Stimulated activated naive CD4-positive, alpha-beta T cell treated with Interleukin-2 at 50 U/mL for 16 hours (primary cell): ENCODE measurements around the gene RANBP3L.
A peak's percentile ranks its signal among the peaks of the same experiment; 100 is the strongest.

ENCODE experiments used
- DNase-seq: peaks from one replicate; lab custom pipeline; 2025; lab: John Stamatoyannopoulos, UW

The RANBP3L gene

DNA sequence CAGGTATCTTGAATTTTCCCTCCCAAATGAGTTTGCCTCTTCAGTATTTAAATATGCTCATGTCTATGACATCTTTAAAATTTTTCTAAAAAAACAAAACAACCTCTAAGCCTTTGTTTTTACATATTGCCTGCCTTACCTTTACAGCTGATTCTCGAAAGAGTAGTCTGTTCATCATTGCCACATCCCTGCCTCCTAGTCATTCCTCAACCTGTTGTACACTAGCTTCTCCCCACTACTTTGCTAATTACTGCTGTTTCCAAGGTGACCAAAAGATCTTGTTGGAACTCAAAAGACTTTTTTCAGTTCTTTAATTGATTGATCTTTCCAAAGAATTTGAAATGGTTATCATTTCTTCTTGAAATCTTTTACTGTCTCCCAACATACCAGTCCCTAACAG, 58.0 kb downstream of the RANBP3L start:
- no peak for DNase-seq

DNA sequence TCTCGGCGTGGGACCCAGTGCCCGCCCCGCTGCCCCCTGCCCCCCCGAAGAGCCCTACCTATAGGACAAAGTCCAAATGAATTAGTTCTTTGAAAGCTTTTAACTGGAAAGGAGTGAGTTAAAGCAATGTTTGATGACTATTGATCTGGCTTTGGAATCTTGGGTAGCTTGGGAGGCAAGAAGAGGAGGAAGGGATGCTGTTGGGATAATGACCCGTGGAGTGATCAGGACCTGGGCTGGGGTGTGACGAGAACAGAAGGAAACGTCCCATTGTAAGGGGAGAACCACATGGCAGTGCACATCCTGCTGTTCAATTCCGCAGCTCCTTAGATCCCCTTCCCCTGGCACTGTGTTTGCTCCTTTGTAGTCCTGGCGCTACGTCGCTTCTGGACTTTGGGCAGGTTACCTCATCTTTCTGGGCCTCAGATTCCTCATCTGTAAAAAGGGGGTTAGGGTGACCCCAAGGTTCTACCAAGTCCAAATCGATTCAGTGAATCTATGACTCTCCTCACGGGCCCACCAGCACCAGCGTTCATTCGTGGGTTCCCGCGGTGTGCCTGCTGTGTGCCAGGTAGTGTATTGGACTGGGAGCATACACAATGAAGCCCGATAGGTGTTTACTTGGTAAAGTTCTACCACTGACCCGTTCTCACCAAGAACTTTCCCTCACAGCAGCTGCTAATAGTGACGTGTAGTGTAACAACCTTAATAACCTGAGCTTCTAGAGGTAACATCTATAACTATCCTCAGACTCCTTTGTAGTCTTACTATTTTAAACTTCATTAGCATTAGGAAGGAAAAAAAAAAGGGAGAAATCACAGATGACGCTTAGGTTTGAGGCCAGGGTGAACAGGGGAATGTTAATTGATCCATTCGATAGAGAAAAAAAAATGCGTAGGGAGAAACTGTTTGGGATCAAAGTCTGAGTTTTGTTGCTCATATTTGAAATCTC, 58.9 kb downstream of the RANBP3L start:
- no peak for DNase-seq

DNA sequence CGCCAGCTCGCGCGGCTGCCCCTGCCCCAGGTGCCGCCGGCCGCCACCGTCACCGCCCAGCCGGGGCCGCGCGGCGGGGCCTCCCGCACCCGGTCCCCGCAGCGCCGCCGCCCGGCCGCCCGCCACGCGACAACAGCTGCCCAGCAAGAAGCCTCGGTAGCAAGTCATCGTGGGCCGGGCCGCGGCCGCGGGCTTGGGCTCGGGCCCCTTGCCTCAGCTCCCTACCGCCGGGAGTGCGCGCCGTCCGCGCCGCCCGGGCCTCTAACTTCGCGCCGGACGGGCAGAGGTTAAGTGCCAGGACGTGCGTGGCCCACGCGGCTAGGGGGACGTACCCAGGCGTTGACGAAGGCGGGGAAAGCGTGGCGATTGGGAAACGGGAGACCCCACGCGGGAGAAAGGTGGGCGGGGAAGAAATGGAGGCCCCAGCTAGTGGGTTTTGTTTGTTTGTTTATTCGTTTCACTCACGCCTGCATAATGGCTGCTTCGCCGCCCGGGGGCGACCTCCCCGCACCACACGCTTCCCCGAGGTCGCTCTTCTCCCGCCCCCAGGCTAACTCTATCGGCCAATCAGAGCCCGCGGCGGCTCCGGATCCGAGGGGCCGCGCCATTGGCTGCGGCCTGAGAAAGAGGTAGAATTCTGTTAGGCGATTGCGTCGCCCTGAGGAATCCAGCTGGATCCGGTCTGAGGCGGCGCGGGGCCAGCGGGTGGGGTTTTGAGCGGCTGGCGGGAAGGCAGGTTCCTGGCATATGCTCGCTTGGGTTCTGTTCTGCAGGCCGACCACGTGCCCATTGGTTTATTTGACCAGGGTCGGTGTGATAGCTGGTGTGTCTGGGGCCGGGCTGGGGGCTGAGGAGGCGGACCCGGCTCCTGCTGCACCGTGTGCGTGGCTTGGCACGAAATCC, 59.8 kb downstream of the RANBP3L start, which contains the start of gene NADK2:
Gene NADK2, minus strand, starts transcription at position 295 of the 903 bp plus-strand sequence. Its CDS starts 127 bp downstream, at position 168.
- peak; percentile 99 for DNase-seq

DNA sequence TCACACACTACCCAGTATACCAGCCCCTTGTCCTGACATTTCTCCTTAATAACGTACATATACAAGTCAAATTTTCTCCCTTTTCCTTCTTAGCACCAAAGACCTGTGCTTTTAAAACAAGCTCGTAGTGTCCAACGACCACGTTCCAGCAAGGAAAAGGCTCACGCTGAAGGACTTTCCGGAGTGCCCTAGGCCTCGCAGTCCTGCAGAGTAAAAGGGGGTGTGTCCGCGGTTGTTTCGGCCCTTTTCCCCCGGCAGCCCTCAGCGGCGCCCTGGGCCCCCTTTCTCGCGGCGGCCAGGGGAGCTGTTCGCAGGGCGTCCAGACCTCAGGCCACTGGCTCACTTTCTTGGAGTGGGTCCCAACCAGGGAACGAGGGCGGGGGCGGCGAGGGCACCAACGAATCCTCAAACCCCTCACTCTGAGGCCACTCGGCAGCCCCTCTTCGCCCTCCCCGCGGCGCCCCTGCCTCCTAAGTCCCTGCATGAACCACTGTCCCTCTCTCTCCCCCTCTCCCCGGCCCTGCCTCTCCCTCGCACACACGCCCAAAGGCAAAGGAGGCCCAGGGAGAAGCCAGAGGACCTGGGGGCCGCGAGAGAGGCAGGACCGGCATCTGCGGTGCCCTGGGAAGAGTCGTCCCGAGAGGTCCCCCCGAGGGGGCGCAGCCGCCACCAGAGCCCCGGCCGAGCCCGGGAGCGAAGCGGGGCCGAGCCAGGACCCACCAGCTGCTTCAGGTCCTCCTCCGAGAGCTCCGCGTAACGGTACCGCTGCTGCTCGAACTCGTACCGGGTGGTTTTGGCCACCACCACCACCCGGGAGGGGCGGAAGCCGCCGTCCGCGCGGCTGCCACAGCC, 60.7 kb downstream of the RANBP3L start:
- DNase-seq, result peak; percentile 41

DNA sequence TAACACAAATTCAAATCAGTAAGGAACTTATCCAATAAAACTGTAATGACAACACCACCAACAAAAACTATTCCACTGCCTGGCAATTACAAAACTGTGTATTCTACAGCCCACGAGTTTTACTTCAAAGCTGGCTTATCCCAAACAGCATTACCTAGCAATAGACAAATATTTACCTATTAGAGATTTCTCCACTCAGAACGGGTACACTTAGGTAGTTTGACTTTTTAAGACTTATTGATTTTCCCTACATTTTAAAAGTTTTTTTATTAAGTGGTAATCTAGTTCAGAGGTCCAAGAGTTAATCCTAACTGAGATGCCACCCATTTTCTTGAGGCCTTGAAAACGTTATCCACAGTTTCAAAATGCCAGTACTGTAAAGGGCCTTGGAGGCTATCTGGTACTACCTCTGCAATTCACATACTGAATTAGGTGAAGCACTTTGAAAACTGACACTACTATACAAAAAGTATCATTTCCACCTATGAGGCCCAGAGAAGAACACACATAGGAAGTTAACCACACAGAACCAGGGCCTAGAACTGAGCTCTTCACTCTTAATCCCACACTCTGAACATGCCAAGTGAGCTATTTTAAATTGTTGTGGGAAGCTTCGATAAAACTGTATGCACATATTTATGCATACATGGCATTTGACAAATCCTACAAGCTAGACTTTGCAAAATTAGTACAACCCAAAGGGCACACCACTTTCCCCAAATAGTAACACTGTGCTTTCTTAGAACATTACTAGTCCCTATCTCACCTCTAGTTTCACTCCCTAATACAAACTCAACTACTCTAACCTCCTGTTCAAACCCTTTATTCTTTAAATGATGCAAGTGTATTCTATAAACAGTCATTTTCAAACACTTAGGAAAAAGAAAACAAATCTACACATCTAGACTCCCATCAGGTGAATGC, 62.1 kb downstream of the RANBP3L start:
- DNase-seq, result no peak

DNA sequence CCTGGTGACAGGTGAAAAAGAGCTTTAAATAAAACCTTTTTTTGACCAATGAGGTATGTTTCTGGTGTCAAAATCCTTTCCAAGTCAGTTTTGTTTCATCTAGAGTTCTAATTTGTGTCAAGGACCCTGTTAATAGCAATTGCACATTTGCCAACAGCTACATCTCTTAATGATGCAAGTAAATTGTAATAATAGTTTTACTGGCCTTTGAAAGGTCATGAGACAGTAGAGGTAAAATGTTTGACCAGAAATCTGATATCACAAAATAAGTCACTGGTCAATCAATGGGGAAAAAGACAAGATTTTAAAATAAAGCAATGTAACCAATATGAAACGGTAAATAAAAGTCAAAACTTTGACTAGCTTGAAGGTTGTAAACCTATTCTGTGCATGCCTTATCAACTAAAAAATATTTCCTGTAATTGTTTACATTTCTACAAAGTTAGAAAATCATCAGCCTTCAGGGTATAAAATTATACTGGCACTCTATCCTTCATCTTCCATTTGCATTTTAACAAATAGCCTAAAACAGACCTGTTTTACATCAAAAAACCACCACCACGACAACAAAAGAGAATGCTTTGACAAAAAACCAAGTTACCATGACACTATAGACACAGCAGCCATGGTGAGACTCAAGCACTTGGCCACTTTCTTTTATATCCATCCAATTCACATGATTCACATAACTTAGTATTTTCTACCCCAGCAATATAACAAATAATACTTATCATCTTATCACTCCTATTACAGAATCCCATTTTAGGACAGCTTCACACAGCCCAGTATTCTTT, 63.0 kb downstream of the RANBP3L start:
- no peak for DNase-seq

DNA sequence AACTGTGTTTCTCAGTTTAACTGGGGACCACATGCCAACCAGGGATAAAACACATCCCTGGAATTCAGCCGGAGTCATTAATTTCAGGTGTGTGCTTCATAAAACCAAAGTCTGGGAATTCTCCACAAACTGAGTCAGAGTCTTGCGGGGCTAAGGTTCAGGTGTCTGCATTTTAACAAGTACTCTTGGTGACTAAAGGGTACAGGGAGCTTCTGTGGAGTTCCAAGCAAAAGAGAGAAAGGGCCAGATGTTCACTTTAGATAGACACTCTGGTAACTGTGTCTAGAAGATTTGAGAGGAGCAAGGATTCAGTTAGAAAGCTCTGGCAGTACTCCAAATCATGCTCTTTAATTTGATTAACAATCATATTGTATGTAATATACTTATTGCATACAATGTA, 64.0 kb downstream of the RANBP3L start:
- no peak for DNase-seq

DNA sequence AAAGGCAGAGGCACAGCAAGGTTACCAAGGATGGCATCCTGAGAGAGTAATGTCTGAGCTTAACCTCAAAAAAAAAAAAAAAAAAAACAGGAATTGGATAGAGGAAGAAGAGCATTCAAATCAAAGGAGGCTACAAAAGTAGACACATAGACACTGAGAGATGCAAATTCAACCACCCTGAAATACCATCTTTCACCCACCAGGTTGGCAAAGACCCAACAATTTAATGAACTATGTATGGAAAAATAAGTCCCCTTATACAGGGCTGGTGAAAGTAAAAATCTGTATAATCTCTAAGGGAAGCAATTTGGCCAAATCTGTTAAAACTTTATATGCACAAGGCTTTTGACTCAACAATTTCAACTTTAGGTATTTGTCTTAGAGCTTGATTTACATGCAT, 64.9 kb downstream of the RANBP3L start:
- no peak for DNase-seq

DNA sequence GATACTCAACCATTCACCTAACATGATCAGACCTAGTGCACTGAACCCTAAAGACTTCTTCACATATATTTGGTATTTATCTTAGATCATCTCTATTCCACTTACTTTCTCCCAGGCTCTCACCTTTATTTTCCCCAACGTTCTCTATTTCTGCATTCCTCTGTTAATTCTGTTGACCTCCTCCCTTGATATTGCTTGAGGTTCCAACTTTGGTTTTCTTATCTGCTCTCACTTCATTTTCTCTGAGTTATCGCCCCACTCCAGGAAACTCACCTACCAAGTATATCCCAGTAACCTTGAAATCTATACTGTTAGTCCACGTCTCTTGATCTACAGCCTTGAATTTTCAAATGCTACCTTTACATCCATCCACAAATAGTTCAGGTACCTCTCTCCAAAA, 69.2 kb downstream of the RANBP3L start:
- no peak for DNase-seq

DNA sequence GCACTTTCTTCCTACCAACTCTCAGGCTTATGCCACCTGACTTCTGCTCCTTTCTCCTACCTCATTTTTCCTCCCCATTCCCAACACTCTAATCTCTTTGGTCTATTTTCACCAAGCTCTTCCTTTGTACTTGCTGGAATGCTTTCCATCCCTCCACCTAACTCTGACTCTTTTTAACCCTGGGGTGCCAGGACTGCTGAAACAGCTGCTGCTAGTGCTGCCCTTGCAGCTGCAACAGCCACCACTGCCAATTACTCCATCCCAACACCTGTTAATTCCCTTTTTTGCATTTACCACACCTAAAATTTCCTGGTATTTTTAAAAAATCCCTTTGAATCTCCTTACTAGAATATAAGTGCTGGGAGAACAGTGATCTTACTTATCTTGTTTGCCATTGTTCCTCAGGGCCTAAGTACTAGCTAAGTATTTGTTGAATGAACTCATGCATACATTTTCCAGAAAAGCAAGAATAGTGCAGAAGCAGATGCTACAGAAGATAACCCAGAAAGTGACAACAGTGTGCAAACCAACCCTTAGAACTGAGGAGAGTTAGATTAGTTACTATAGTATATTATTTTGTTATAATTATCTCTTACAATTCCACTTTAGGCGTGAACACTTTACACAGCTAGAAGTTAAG, 71.4 kb downstream of the RANBP3L start:
- no peak for DNase-seq

DNA sequence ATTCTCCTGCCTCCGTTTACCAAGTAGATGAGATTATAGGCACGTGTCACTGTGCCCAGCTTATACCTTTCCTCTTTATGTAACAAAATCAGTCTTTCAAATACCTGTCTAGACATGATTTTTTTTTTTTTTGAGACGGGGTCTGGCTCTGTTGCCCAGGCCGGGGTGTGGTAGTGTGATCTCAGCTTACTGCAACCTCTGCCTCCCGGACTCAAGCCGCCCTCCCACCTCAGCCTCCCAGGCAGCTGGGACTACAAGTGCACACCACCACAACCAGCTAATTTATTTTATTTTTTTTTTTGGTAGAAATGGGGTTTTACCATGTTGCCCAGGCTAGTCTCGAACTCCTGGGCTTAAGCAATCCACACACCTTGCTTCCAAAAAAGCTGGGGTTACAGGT, 73.2 kb downstream of the RANBP3L start:
- no peak for DNase-seq

DNA sequence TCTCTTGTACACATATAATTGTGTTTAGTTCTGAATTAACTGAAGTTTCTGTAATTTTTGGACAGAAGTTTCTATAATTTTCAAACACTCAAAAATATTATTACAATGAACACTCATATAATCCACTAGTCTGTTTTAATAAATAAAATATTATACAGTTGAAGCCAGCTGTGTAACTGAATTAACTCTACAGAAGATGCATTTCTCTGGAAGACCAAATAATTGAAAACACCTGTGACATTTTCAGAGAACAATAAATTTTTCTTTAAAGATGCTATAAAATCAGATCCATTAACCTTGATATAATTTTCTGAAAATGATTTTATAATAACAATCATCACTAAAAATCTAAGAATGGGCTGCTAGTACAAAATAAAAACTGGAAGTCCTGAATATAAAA, 74.7 kb downstream of the RANBP3L start:
- no peak for DNase-seq

DNA sequence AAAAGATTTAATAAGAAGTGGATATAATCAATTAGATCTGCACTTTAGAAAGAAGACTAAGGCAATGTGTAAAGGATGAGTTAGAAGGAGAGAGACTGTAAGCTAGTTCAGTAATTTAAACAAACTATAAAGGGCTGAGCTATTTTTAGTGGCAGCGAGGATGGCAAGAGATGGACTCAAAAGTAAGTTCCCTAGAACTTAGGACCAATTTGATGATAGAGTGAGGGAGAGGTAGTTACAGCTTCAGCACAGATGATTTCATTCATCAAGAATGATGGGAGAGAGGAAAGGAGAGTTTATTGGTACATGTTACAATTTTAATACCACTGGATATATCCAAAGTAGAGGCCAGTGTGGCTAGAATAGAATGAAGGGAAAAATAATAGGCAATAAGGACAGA, 79.1 kb downstream of the RANBP3L start:
- no peak for DNase-seq

DNA sequence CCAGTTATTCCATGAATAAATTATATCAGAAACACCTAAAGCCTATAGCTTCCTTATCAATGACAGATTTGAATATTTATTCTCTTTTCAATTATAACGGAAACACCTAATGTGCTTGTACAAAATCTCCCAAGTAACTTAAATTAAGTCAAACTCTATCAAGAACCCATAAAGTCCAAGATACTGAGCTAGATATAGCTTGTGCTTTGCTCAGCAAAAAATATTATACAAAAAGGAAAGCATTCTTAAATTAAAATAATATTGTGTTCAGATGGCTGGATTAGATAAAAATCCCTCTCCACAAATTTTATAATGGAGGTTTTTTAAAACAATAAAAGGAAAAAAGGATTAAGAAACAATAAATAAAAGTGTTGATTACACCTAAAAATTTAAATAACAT, 83.7 kb downstream of the RANBP3L start:
- DNase-seq, result no peak

DNA sequence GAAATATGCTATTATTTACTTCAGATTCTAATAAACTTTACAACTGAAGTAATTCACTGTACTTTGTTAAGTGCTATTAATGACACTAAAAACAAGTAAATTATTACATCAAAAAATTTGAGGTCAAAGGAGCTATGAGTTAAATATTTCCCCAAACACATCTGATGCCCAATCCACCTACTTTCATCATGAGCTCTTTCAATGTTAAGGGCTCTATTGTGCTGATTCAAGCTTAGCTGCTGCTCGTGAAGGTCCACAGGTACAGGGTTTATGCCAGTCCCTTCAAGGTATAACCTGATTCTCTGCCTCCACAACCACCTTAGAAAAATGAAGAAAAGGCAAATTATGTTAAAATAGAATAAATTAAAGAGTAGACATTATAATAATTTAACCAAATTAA, 84.1 kb downstream of the RANBP3L start:
- DNase-seq, result no peak

DNA sequence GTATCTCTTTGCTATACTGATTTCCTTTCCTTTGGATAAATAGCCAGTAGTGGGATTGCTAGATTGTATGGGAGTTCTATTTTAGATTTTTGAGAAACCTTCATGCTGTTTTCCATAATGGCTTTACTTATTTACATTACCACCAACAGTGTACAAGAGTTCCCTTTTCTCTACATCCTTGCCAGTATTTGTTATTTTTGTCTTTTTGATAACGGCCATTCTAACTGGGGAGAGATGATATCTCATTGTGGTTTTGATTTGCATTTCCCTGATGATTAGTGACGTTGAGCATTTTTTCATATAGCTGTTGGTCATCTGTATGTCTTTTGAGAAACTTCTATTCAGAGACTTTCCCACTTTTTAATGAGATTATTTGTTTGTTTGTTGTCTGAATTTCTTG, 85.8 kb downstream of the RANBP3L start:
- DNase-seq, result no peak

DNA sequence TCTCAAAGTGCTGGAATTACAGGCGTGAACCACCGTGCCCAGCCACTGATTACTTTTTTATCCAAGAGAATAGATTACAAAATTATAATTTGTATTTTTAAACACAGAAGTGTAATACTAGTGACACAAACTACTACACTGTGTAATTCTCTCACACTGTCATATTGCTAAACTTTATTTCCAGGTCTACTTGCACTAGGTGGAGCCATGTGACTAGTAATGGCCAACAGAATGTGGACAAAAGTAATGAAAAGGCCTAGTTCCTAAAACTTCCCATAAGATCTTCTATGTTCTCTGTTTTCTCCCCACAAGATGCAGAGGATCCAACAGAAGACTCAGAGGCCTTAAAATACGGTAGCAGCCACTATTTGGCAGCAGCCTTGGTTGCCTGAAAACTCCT, 87.3 kb downstream of the RANBP3L start:
- no peak for DNase-seq

DNA sequence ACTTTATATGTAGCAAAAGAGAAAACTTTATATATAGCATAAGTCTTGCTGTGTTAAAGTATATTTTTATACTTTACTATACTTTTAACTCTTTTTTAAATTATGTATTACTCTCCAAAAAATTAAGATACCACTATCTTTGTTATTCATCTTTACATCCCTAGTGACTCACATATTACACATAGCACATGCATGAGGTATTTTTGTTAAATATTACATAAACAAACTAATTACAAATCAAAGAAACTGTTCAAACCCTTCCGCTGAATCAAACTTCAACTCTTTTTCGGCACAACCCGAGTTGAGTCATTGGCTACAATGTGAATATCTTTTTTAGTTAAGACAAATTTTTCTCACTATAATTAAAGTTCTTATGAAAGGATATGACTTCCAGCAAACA, 92.0 kb downstream of the RANBP3L start:
- DNase-seq, result no peak

DNA sequence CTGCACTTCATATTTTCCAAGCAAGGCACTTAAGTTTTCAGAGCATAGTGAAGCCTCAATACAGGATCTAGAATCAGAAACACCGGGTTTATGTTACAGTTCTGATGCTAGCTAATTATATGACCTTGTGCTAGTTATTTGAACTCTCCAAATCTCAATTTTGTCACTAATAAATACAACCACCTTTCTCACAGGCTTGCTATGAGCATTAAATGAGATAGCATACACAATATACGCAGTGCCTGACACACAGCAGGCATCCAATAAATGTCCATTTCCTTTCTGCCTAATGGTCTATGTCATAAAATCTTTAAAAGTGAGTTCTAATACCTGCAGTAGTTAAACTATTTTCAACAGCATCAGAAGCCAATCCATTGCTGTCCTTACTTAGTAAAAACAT, 92.9 kb downstream of the RANBP3L start:
- DNase-seq, result no peak
